LNCAP (cell line): ENCODE measurements around the gene COL6A2.

ENCODE experiments used
- CTCF ChIP-seq: fragments of 450-650 bp; IDR thresholded peaks from 2 replicates; pipeline ENCODE4 v1.5.1; 2017; ENCODE audit warnings: mild to moderate bottlenecking

COL6A2 gene

DNA sequence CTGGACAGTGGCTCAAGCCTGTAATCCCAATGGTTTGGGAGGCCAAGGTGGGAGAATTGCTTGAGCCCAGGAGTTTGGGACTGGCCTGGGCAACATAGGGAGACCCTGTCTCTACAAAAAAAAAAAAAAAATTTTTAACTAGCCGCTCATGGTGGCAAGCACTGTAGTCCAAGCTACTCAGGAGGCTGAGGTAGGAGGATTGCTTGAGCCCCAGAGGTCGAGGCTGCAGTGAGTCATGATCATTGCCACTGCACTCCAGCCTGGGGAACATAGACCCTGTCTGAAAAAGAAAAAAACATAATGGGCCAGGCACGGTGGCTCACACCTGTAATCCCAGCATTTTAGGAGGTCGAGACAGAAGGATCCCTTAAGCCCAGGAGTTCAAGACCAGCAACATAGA lies 81.0 kb downstream of the COL6A2 start:
- TF ChIP-seq CTCF: no peak
